ENCODE measurements around the gene MAP7D1.

Gene MAP7D1

DNA sequence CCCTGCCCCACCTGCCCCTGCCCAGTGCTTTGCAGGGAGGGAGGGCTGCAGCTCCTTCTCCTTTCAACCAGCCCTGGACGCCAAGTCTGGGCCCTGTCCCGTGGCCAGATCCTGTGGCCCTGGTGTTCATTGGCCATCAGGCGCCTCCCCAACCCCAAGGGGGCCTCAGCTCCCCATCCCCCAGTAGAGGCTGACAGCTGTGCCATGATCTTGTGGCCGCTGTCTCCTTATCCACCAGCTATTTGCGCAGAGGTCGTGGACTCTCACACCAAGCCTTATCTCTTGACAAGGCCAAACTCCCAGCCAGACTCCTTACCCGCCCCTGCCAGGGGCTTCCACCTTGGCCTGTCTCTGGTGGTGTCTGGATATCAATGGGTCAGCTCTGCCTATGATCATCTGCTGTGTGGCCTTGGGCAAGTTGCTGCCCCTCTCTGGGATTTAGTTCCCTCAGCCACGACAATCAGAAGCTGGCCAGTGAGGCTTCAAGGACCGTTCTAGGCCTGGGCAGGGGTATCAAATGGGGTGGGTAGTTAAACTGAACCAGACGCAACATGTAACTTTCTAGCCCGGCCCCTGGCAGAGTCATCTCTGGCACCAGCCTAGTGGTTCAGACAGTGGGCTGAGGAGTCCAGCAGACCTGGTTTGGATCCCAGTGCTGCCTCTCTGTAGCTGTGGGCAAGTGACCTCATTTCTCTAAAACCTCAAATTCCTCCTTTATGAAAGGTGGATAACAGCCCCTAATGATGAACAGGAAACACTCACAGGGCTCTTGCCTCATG lies 27.6 kb upstream of the MAP7D1 start:
- DNase-seq: peak; percentile 67

DNA sequence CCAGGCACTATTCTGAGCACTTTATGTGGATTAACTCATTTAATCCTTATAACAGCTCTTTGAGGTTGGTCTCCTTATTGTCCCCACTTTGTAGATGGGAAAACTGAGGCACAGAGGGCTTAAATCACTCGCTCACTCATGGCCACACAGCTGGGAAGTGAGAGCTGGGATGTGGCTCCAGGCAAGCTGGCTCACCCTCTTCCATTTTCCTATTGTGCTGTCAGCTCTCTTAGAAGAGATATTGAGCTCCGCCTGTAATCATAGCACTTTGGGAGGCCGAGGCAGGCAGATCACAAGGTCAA lies 27.1 kb upstream of the MAP7D1 start:
- no peak for DNase-seq

DNA sequence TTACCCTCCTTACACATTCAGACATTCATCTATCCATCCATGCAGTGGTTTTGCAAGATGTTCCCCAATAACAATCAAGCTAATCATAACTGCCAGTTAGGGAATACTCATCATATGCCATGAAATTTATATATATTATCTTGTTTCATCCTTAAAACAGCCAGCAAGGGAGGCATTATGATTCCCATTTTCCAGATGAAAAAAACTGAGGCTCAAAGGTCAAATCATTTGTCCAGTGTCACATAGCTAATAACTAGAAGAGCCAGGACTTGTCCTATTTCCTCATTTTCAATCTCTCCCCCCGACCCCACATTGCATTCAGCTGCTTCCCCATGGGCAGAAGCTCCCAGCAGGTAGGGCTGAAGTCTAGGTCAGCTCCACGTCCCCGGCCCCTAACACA lies 23.9 kb upstream of the MAP7D1 start:
- DNase-seq: no peak

DNA sequence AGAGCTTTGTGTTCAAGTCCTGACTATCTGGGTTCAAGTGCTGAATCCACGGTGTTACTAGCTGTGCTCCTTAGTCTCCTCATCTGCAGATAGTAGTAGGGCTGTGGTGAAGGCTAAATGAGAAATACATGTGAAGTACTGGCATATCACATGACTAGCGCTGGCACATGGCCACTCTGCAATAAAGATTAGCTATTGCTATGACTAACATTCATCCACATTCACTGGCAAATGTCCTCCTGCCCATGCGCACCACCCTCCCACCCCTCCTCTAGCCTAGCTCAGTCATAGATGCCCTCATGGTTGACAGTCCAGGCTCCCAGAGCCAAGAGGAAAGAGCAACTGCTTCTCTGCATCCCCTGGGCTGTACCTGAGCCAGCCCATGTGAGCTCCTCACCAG lies 22.5 kb upstream of the MAP7D1 start:
- DNase-seq: peak; percentile 96

DNA sequence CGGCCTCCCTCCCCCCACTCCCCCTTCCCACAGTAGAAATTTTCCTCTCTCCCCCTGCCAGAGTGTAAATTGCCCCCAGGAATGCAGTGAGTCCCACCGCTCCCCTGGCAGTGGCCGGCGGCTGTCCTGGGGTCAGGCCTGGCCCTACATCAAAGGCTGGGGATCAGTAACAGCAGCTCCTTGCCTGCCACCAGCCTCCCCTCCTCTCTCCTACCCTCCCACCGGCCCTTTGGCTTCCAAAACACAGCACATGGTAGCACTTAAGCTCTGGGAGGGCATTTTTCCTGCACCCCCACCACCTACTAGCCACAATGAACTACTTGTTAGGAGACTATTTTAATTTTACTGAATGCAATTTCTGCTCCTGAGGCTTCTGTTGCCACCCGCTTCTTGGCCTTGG lies 21.9 kb upstream of the MAP7D1 start:
- DNase-seq: no peak

DNA sequence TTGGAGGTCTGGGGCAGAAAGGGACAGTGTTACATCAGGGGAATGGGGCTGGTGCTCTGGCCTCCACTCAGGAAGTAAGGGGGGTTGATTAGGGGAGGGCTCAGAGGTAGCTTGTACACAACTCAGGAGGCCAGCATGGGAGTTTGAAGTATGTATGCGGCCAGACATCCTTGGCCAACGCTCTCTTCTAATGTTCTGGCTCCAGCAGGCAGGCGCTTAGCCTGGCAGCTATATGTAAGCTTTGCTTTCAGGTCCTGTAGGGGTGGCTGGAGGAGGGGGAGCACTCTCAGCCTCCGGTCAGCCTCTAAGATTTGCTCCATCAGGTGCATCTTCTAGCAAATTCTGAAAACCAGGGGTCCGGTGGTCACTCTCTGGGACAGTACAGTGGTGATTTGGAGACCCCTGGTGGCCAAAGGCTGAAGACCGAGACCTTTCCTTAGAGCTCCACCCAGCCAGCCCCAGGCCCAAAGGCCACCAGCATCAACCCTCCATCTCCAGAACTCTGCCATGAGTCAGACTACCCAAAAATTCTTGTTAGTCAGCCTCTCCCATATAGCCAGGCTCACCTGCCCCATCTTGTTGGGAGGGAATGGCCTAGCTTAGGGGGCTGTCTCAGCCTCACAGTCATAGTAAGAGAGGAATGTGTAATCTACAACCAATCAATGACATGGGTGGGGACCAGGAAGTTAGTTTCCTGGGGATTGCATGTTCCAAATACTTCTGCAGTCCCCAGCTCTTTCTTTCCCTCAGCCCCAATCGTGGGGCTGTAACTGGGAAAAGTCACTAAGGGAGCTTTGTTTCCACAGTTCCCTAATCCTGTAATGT lies 21.2 kb upstream of the MAP7D1 start:
- peak; percentile 80 for DNase-seq

DNA sequence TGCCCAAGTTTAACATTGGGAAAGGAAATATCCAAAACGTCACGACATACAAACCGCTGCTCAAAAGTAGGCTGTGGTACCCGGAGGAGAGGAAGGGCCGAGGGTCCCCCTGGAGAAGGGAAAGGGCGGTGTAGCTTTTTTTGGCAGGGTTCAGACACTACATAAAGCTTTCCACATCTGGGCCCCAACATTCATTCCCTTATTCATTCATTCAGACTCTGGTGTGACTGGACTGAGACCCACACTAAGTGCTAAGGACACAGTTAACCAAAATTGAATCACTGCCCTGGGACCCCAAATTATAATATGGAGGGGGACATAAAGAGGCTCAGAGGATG lies 20.7 kb upstream of the MAP7D1 start:
- no peak for DNase-seq

DNA sequence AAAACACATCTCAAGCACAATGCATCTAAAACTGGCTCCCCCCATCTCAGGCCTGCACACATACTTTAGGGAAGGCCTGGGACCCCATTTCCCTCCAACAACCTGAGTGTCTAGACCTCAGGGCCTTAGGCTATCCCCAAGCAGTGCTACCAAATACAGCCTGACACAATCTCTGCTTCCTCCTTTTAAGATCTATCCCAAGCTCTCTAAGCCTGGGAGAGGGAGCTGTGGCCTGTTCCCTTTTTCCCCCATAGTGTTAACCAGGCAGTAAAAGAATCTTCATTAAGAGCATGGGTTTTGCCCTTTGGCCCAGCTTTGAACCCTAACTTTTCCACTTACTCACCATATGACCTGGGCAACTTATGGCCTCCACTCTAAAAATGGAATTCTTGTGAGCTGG lies 20.2 kb upstream of the MAP7D1 start:
- DNase-seq: no peak

DNA sequence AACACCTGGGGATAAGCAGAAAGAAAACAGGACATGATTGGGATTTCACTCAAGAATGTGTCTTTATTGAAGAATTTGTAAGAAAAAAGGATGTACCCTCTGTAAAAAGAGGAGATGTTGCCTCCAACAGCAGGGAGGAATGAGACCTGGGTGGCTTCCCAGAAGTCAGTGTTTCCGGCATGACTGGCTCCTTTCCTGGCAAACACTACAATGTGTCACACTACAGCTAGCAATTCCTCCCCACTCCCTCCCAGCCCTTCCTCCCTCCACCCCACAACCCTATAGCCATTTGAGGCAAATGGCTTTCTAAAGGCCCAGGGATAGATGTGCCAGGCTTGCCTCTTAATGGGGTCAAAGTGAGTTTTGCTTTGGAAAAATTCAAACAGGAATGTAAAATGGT lies 19.4 kb upstream of the MAP7D1 start:
- peak; percentile 93 for DNase-seq

DNA sequence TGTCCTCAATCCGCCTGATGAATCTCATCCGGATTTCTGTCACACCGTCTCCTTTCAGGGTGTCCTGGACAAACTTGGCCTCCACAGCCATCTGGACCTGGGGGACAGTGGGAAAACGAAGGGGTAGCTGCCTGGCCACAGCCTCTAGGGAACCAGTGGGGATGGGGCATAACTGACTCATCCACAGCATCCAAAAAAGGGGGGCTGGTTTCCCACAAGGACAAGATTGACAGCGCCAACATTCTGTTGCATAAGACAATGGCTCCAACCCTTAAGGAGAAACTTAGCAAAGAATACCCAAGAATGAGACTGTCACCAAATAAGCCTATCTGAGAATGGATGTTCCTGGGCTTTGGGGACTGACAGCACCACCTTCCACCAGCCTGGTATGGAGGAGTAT lies 18.7 kb upstream of the MAP7D1 start:
- DNase-seq: no peak

DNA sequence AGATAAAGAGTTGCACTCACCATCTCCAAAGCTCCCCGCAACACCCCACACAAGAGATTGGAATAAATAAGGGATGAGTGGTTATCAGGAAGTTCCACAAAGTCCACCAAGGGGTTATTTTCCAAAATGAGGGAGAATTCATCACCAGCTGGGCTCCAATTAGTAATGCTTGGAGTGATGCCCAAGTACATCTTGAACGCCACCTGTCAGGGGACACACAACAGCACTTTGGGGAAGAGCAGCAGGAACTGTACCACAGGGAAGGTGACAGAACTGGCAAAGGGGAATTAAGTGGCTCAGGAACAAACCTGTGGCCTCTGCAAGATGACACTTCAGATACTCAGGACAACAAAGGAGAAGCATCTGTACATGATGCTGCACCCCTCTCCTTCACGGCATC lies 18.2 kb upstream of the MAP7D1 start:
- DNase-seq: no peak

DNA sequence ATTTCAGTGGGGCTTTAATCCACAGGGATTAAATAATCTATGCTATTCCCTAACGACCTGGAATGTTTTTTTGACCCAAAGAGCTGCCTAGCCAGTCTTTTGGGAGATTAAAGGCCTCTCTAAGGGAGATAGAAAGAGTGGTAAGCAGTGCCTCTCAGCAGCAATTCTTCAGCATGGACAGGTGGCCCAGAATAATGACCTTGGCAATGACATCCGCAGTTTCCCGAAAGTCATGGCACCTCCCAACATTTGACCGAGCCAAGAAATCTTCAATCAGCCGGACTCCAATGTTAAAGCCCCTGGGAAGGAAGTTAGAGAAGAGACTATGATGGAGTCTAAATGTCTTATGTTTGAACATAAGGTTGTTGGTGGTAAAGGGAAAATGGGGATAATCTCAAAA lies 16.4 kb upstream of the MAP7D1 start:
- DNase-seq: no peak

DNA sequence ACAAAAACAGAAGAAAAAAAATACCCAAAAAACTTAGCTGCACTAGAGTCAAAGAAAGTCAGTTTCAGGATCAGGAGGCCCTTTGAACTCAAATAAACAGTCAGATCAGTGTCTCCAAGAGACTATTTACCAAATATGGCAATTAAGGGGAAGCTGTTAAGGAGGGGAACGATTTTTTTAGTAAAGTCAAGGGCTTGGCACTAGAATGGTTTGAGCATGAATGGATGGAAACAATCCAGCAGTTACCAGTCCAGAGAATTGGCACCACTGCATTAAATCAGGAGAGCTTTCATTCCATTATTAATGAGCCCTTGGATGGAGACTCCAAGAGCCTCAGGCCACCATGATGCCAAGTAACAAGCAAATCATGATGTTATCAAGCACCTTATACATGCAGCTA lies 13.8 kb upstream of the MAP7D1 start:
- no peak for DNase-seq

DNA sequence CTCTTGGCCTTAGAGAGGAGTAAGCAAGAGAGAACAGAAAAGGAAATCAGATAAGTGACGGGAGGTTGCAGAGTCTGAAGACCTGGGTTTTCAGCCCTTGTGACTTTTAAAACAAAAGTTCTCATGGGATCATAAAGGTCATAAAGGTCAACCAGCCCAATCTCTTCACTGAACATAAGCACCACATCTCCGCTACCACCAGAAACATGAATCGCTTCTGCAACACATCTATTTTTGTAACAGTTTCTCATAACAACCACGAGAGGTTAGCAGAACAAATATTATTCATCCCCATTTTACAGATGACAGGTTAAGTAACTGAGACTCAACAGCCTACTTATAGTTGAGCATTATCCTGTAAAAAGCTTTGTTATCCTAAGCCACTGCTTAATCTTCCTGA lies 12.5 kb upstream of the MAP7D1 start:
- DNase-seq: no peak

DNA sequence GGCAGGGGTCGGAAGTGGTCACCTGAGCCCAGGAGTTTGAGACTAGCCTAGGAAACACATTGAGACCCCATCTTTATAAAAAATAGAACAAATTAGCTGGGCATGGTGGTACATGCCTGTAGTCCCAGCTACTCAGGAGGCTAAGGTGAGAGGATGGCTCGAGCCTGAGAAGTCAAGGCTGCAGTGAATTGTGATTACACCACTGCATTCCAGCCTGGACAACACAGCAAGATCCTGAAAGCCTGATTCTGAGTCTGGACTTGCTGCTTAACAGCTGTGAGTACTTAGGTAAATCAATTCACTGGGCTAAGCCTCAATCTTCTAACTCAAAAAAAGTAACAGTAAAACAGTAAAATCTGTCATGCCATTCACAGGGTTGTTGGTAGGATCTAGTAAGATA lies 11.5 kb upstream of the MAP7D1 start:
- no peak for DNase-seq

DNA sequence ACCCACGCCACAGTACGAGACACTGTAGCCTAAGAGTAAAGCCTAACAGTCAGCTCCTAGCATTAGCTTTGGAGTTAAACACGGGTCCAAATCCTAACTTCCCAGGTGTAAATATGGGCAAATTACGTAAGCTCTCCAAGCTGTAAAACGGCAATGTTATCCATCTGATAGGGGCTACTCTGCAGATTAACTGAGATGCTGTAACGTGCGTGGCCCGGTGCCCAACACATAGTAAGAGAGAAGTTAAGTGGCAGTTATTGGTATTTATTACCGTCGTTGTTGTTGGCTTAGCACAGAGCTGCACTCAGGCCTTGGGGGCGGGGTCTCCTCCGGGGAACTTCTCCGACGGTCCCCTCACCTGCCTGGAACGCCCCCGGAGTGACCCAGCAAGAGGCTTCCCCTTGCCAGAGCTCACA lies 7.1 kb upstream of the MAP7D1 start:
- DNase-seq: no peak

DNA sequence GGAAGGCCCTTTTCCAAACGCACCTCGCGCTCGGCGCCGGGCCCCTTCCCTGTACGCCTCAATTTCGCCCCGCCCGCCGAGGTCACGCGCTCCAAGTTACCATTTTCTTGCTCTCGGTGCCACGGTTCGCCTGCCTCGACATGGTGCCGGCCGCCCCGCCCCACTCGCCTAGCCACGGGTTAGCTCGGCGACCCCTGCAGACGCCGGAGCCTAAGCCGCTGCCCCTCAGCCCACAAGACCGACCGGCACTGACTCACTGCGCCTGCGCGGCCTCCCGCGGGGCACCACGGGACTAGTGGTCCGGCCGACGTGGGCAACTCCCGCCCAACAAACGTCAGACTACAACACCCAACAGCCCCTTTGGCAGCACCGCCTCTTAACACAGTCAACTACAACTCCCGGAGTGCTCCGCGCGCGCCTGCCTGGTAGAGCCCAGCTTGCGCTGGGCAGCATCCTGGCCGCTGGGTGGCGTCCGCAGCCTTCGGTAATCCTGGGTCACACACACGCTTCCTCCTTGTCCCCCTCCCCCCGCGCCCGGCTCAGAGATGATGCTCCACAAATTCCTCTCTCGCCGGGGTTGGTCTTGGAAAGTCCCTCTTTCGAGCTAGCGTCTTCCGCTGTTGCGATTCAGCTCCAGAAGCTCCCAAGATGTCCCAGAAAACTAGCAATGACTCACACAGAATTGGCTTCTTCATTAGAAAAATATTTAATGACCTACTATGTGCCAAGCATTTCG lies 6.6 kb upstream of the MAP7D1 start, which contains the start of gene TRAPPC3:
Gene TRAPPC3 (minus strand): TSS at position 250 of the 736 bp plus-strand sequence. CDS start 108 bp downstream, at position 142.
- DNase-seq: peak; percentile 100

DNA sequence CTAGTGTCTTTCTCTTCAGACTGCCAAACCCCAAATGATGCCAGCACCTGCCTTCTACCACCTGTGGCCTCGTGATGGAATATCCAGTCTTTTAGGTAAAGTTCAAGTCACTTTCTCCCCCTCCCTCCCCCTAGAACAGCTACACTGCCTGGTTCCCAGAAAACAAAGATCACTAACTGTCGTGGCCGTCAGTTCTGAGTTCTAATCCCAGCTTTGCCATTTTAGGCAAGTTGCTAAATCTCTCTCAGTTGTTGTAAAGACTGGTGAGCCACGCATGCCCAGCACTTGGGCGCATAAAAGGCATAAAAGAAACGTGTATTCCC lies 6.0 kb upstream of the MAP7D1 start:
- DNase-seq: no peak

DNA sequence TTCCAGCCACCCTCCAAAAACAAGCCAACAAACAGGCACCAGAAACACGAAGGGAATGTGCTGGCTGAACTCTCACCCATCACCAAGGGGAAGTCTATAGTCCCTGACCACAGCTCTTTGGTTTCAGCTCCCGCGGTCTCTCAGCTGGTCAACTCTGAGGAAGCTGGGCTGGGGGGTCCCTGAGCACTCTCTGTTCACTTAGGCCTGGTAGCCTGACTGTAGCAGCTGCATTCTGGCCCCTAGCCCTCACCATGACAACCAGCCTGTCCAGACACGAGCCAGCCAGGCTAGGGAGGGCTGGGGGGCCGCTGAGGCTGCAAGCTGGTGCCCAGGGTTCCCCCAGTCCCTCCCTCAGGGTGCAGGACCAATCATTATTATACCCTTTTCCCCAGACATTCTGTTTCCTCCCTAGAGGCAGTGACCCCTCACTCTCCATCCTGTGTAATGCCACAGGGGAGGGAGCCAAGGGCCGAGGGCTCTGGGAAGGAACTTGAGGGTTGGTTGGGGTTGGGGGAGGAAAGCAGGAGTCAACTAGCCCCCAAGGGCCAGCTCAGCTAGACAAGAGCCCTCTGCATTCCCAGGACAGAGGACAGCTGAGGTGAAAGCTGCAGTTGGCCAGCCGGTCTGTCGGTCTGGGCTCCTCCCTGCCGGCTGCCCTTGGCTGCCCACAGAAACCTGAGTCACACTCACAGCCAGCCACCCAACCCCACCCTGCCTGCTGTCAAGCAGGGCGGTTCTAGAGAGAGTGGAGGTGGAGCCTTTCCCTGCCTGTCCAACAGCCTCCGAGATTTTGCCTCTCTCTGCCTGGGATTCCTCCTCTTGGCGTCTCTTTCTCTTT lies 5.4 kb upstream of the MAP7D1 start:
- DNase-seq: peak; percentile 94

DNA sequence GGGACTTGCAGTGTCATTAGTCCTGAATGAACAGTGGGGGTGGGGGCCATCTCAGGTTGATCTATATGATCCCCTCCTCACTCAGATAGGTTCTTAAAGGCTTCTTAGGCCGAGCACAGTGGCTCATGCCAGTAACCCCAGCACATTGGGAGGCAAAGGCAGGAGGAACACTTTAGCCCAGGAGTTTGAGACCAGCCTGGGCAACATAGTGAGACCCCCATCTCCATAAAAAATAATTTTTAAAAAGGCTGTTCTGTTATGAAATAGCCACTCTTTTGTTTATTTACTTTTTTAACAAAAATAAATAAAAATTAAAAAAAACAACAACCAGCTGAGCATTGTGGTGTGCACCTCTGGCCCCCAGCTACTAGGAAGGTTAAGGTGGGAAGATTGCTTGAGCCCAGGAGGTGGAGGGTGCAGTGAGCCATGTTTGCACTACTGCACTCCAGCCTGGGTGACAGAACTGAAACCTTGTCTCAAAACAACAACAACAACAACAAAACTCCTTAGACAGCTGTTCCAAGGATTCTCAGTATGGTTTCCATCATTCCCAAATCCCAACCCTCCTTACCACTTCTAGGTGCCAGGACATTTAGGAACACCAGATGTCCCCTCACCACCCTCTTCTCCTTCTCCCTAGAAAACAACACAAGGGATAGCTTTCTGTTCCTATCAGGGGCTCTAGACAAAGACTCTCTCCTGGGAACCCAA lies 4.7 kb upstream of the MAP7D1 start:
- no peak for DNase-seq

DNA sequence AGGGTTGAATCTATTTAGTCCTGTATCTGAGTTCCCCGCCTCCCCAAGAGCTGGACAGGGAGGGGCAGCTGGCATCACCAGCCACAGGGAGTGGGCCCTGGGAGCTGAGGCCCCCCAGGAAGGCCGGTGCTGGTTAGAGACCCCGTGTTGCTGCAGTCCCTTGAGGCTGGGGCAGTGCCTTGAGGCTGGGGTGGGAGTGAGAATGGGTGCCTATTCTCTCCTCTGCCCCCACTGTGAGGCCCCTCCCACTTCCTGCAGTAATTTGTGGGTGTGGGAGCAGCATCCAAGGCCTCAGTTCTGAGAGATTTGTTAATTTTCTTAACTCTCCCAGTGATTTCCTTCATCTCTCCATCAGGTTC lies 4.1 kb upstream of the MAP7D1 start:
- DNase-seq: no peak

DNA sequence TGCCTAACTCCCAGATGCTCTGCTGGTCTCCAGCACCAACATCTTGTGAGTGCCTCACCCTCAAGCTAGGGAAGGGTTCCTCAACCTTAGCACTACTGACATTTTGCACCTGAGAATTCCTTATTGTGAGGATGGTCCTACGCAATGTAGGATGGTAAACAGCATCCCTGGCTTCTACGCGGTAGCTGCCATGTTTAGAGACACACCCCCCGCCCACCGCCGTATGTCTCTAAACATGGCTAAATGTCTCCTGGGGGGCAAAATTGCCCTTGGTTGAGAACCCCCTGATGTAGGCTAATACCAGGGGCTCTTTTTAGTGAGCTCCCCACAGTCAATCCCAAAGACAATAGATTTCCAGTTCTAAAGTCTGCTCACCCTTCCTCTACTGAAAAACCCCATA lies 2.5 kb upstream of the MAP7D1 start:
- DNase-seq: no peak

DNA sequence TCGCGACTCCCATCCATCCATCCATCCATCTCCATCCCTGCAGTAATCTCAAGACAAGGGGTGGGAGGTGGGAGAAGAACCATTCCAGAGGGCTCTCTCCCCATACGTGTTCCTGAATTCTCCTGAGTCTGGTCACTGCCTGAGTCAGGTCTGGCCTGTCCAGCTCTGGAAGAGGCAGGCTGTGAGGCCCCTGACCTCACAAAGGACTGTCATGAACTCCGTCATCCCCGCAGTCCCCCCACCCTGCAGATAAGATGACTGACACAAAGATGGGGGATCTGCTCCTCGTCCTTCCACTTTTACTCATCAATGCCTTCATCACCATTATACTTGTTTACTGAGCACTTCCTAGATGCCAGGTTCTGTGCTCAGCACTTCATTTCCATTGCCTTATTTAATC lies 1.6 kb upstream of the MAP7D1 start:
- no peak for DNase-seq

All from fibroblast of skin of right biceps (primary cell).